ENCODE results near the gene MAB21L4.

GRCh38 chr2:240840435-240841060 is 55.4 kb downstream of the MAB21L4 start:
- TF ChIP-seq POLR2AphosphoS5 (IDR thresholded peaks at IDR 0.05) (no peak), POLR2A (IDR thresholded peaks at IDR 0.05) (no peak), CTCF (IDR thresholded peaks at IDR 0.05 in 8 of 11, conservative IDR thresholded peaks at IDR 0.05 in 3 of 11) (peak; percentile 7 to 59 (median 40))
